Suprapubic skin (tissue), 4 donors: ENCODE results near the gene HSPA1B.

Experiments
- EP300 ChIP-seq: sonication (generic); formaldehyde crosslinking; IDR thresholded peaks from one replicate; pipeline ENCODE4 v1.6.1; 2017; ENCODE audit warnings: antibody characterized with exemption
- POLR2A ChIP-seq, 2 donors: fragments of 450-650 bp; IDR thresholded peaks; one replicate each; pipeline ENCODE4 v1.6.1; 2017; ENCODE audit warnings: antibody characterized with exemption in 2 of 2, mild to moderate bottlenecking in 2 of 2, moderate library complexity in 2 of 2
- POLR2AphosphoS5 ChIP-seq, 3 donors: sonication (generic); formaldehyde crosslinking; IDR thresholded peaks; one replicate each; pipeline ENCODE4 v1.6.1; 2017; ENCODE audit warnings: antibody characterized with exemption in 3 of 3
- TF ChIP-seq, protein P1 (sequence below), 2 donors: fragments of 200-600 bp in 1 of 2; fragments of 450-650 bp in 1 of 2; sonication (generic) in 1 of 2; IDR thresholded peaks; one replicate each; pipeline ENCODE4 v1.5.1; 2016 to 2019; ENCODE audit warnings: antibody characterized with exemption in 2 of 2, mild to moderate bottlenecking in 1 of 2, moderate library complexity in 1 of 2

DNA sequence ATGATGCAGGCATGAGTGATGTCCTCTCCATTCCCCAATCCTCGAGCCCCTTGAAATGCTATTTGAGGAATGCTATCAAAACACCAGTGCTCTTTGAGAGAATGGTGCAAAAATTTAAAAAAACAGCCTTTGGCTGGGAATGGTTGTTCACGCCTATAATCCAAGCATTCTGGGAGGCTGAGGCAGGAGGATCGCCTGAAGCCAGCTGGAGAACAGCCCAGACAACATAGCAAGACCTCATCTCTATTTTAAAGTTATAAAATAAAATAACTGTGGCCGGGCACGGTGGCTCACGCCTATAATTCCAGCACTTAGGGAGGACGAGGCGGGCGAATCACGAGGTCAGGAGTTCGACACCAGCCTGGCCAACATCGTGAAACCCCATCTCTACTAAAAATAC is 27.8 kb upstream of the HSPA1B start:
- TF ChIP-seq, protein P1, sequence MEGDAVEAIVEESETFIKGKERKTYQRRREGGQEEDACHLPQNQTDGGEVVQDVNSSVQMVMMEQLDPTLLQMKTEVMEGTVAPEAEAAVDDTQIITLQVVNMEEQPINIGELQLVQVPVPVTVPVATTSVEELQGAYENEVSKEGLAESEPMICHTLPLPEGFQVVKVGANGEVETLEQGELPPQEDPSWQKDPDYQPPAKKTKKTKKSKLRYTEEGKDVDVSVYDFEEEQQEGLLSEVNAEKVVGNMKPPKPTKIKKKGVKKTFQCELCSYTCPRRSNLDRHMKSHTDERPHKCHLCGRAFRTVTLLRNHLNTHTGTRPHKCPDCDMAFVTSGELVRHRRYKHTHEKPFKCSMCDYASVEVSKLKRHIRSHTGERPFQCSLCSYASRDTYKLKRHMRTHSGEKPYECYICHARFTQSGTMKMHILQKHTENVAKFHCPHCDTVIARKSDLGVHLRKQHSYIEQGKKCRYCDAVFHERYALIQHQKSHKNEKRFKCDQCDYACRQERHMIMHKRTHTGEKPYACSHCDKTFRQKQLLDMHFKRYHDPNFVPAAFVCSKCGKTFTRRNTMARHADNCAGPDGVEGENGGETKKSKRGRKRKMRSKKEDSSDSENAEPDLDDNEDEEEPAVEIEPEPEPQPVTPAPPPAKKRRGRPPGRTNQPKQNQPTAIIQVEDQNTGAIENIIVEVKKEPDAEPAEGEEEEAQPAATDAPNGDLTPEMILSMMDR (IDR thresholded peaks at IDR 0.05), result no peak
- TF ChIP-seq POLR2AphosphoS5 (IDR thresholded peaks at IDR 0.05), result no peak
- no peak for TF ChIP-seq POLR2A (IDR thresholded peaks at IDR 0.05)
- no peak for TF ChIP-seq EP300
